ENCODE data around the gene IREB2. TPM values are rescaled to one million over a fixed set of nuclear protein-coding genes. Genes with fewer than 3 reads are reported as not detected.

IREB2 gene
- total and polyA plus RNA-seq, 2 donors (not counting 1 experiment from before 2014, with no cell fraction given) = 14.7 to 92.1 TPM

DNA sequence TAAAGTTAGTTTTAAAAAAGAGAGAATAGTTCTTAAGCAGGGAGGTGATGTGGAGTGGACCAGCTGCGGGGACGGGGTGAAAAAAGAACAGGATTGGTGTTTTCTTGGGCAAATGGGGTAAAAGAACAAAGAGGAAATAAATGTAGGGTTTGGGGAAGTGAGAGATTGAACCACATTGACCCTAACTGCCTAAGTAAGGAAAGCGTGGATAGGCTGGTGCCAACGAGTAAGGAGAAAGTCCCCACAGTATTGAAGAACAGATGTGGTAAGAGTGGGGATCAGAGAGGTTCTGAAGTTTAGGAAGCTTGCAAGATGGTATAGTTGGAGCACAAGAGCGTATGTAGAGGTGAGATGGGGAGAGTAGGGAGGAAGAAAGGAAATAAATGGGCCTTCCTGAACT lies 17.0 kb downstream of the IREB2 start:
- Histone ChIP-seq H3K27me3 (replicated peaks in 1 of 4; ENCODE audit: control extremely low read depth in 1 of 4, control insufficient read depth in 3 of 4, insufficient read depth in 4 of 4, low read length in 3 of 4) (no peaks in the 10 kb centered on the region), H2AFZ (ENCODE audit: insufficient read depth, low read depth, low read length, poor library complexity, severe bottlenecking) (peak overlapping the region; percentile 1), H3K36me3 (replicated peaks in 1 of 2; ENCODE audit: control extremely low read depth in 1 of 2, control insufficient read depth in 1 of 2, extremely low read depth in 1 of 2, insufficient read depth in 2 of 2, low read length in 1 of 2) (peaks cover 0 to 3% of the 10 kb centered on the region in 2 experiments), H3K4me3 (ENCODE audit: control extremely low read depth in 1 of 5, extremely low read depth in 1 of 5, insufficient read depth in 1 of 5, low read depth in 2 of 5, low read length in 4 of 5) (peak overlapping the region in 1 of 5 experiments; percentile 23), H3K9ac (ENCODE audit: low read length) (peak overlapping the region; percentile 4), H3K79me2 (ENCODE audit: control insufficient read depth, insufficient read depth, low read length) (peaks cover 99% of the 10 kb centered on the region), H3K4me1 (ENCODE audit: control insufficient read depth in 2 of 2, insufficient read depth in 2 of 2, low read length in 2 of 2) (peaks cover 24 to 42% of the 10 kb centered on the region in 2 donors), H3K27ac (ENCODE audit: low read length in 2 of 2) (peak overlapping the region in 1 of 2 donors; percentile 38), H3K4me2 (replicated peaks; ENCODE audit: low read depth, low read length, poor library complexity, severe bottlenecking) (peak overlapping the region; percentile 46), H4K20me1 (ENCODE audit: control insufficient read depth, insufficient read depth, low read length, poor library complexity, severe bottlenecking) (peaks cover 84% of the 10 kb centered on the region), H3K9me3 (ENCODE audit: control extremely low read depth in 1 of 3, control insufficient read depth in 2 of 3, insufficient read depth in 1 of 3, low read length in 2 of 3) (no peaks in the 10 kb centered on the region)
- Mint-ChIP-seq H3K9me3 (ENCODE audit: insufficient read depth) (no peaks in the 10 kb centered on the region), H3K4me1 (peaks cover 58% of the 10 kb centered on the region), H3K27me3 (no peaks in the 10 kb centered on the region), H3K4me3 (peak overlapping the region; percentile 2), H3K27ac (peak overlapping the region; percentile 4)
- WGBS (ENCODE audit: insufficient coverage) = 39% methylated on average over 5 of the region's 5 CpGs
- peak; percentile 73 for DNase-seq
- peak; percentile 85 for ATAC-seq (ENCODE audit: low read depth)
- ChIA-PET POLR2A (no interaction called here), CTCF (no interaction called here)
- TF ChIP-seq EZH2 (IDR thresholded peaks at IDR 0.05; ENCODE audit: borderline replicate concordance, insufficient read depth, low read depth, low read length, poor library complexity, severe bottlenecking) = no peak
- intact Hi-C loops (cut with micrococcal nuclease) = no loop called here

GRCh38 chr15:78455749-78456148 lies 17.7 kb downstream of the IREB2 start:
- no peaks in the 10 kb centered on the region for H3K27me3 ChIP-seq (replicated peaks in 1 of 4; ENCODE audit: control extremely low read depth in 1 of 4, control insufficient read depth in 3 of 4, insufficient read depth in 4 of 4, low read length in 3 of 4)
- ChIA-PET CTCF (no interaction called here), POLR2A (no interaction called here)
- intact Hi-C loops (cut with micrococcal nuclease) = no loop called here
- H3K9me3 Mint-ChIP-seq (ENCODE audit: insufficient read depth) = no peaks in the 10 kb centered on the region
- H3K9me3 ChIP-seq (ENCODE audit: control extremely low read depth in 1 of 3, control insufficient read depth in 2 of 3, insufficient read depth in 1 of 3, low read length in 2 of 3) = no peaks in the 10 kb centered on the region
- peaks cover 85% of the 10 kb centered on the region for H4K20me1 ChIP-seq (ENCODE audit: control insufficient read depth, insufficient read depth, low read length, poor library complexity, severe bottlenecking)
- no peak overlapping the region for H3K9ac ChIP-seq (ENCODE audit: low read length)
- no peak for ATAC-seq (ENCODE audit: low read depth)
- no peaks in the 10 kb centered on the region for H3K27me3 Mint-ChIP-seq
- H3K4me3 ChIP-seq (ENCODE audit: control extremely low read depth in 1 of 5, extremely low read depth in 1 of 5, insufficient read depth in 1 of 5, low read depth in 2 of 5, low read length in 4 of 5) = no peak overlapping the region
- no peak overlapping the region for H3K4me3 Mint-ChIP-seq
- peaks cover 24 to 47% of the 10 kb centered on the region in 2 donors for H3K4me1 ChIP-seq (ENCODE audit: control insufficient read depth in 2 of 2, insufficient read depth in 2 of 2, low read length in 2 of 2)
- no peak overlapping the region for H3K4me2 ChIP-seq (replicated peaks; ENCODE audit: low read depth, low read length, poor library complexity, severe bottlenecking)
- no peak overlapping the region for H3K27ac Mint-ChIP-seq
- peaks cover 99% of the 10 kb centered on the region for H3K79me2 ChIP-seq (ENCODE audit: control insufficient read depth, insufficient read depth, low read length)
- no peak for TF ChIP-seq EZH2 (IDR thresholded peaks at IDR 0.05; ENCODE audit: borderline replicate concordance, insufficient read depth, low read depth, low read length, poor library complexity, severe bottlenecking)
- TF ChIP-seq, protein P1, sequence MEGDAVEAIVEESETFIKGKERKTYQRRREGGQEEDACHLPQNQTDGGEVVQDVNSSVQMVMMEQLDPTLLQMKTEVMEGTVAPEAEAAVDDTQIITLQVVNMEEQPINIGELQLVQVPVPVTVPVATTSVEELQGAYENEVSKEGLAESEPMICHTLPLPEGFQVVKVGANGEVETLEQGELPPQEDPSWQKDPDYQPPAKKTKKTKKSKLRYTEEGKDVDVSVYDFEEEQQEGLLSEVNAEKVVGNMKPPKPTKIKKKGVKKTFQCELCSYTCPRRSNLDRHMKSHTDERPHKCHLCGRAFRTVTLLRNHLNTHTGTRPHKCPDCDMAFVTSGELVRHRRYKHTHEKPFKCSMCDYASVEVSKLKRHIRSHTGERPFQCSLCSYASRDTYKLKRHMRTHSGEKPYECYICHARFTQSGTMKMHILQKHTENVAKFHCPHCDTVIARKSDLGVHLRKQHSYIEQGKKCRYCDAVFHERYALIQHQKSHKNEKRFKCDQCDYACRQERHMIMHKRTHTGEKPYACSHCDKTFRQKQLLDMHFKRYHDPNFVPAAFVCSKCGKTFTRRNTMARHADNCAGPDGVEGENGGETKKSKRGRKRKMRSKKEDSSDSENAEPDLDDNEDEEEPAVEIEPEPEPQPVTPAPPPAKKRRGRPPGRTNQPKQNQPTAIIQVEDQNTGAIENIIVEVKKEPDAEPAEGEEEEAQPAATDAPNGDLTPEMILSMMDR (IDR thresholded peaks at IDR 0.05) = no peak
- H2AFZ ChIP-seq (ENCODE audit: insufficient read depth, low read depth, low read length, poor library complexity, severe bottlenecking) = no peak overlapping the region
- no peak for DNase-seq
- WGBS (ENCODE audit: insufficient coverage) = 71% methylated on average over 3 of the region's 3 CpGs
- peaks cover 62% of the 10 kb centered on the region for H3K4me1 Mint-ChIP-seq
- peak overlapping the region in 1 of 2 donors; percentile 38 for H3K27ac ChIP-seq (ENCODE audit: low read length in 2 of 2)
- peaks cover 0 to 3% of the 10 kb centered on the region in 2 experiments for H3K36me3 ChIP-seq (replicated peaks in 1 of 2; ENCODE audit: control extremely low read depth in 1 of 2, control insufficient read depth in 1 of 2, extremely low read depth in 1 of 2, insufficient read depth in 2 of 2, low read length in 1 of 2)
